Retina (tissue), 1 donor: ENCODE data around the gene CCR7.
"Not testable (repeated sequence)": the region's sequence is repeated elsewhere in the genome, so short reads cannot be mapped to it uniquely, and the experiment has no call there.

ENCODE experiments used
- DNase-seq: peaks from one replicate; pipeline ENCODE4 v3.0.0-alpha.2; 2016

The CCR7 gene

GRCh38 chr17:40548982-40549685 is 16.1 kb downstream of the CCR7 start:
- no peak for DNase-seq

DNA sequence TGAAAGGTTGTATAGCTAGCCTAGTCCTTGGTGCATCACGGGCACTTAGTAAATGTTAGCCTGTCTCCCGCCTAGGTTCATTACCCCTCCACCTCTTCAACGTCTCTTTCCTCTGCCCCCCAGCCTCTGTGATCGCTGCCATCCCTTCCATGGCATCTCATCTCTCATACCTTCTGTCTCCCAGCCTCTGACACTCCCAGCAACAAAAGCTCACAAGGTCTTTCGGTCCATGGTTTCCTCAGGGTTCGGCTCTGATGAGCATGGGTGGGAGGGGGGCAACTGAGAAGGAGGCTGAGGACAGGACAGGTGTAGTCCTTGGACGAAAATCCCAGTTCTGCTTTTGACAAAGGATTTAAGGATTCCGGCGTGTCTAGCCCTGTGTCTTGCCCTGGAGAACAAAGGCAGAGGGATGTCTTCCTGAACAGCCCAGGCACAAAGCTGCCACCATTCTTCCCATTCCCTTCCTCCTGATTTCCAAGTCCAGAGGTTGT is 16.7 kb downstream of the CCR7 start:
- DNase-seq = no peak

DNA sequence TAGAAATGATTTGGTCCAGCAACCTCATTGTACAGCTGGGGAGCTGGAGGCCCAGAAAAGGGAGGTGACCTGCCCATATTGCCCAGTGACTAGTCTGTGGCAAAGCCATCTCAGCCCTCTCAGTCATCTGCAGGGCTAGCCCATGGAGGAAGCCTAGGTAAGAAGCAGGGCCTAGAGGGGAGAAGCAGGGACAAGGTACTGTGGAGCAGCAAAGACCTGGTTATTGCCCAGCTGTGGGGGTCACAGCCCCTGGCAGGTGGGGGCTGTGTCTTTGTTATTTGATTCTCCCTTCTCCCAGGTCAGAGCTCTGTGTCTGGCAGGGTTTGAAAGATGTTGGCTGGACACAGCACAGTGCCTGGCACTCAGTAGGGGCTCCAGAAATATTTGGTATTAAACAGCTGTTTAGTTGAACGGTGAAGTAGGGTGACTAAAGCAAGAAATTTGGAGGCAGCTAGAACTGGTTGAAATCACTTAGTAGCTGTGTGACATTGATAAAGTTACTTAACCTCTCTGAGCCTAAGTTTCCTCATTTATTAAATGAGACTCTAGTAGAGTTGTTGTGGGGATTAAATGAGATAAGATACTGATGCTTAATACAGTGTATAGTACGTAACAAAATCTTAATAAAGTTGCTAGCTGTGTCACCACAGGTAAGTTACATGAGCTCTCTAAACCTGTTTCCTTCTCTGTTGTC is 17.3 kb downstream of the CCR7 start:
- DNase-seq = no peak

DNA sequence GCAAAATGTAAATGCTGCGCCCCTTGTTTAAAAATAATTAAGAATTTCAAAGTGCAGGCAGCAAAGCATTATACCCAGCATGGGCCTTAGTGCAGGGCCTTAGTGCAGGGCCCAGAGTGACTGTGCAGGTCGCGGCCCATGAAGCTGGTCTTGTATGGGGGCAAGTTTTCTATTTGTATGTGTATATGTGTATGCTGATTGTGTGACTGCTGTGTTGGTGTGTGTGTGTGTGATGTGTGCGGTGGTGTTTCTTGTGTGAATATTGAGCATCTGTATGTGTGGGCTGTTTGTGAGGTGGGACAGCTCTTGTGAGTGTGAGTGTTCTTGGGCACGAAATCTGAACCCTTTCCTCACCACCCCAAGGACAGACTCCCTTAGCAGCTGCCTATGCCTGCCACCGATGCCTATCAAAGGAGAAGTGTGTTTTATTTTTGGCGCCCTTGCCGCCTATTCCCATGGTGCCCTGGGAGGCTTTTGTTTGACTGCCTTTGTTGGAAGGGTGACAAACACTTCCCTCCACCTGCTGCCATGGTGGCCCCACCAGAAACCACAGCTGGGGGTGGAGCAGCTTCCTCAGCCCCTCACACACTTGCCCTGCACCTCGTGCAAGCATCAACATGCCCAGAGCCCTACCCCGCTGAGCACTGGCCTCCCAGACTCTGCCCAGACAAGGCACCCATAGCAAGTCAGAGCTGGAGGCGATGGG is 18.0 kb downstream of the CCR7 start:
- no peak for DNase-seq

- not testable (repeated sequence) for DNase-seq
Observed at GRCh38 chr17:40546497-40546896, 18.8 kb downstream of the CCR7 start.

GRCh38 chr17:40545660-40546059 is 19.6 kb downstream of the CCR7 start:
- no peak for DNase-seq

DNA sequence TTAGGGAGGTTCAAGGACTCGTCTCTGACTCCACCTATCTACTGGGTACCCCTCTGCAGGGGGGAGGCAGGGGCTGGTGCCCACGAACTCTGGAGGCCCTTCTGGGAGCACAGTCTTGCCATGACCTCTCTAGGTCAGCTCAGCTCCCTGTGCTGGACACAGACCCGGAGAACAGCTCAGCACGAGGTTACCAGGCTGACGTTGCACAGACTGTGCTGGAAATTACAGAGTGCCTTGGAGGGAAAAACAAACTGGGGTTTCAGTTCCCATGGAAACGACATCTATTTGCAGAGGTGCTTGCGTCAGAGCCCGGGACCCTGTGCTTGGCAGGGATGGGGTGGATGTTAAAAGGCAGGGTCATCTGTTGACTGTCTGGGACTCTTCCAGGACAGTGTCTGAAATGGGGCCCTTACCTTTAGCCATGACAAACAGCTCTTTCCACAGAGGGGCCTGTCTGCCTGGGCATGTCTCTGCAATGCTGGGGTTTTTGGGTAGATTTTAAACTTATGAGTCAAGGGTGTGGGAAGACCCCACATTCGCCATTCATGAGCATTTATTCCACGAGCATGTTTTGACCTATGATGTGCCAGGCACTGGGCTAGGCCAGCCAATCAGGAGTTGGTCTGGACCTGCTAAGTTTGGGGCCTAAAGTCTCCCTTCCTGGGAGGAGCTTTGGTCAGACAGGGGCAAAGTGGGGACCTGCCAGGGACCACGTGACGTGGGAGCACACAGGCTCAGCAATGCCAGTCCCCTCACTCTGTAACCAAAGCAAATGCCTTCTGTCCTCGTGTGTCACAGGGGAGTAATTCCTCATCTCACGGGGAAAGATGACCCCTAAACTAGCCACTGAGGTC is 22.5 kb downstream of the CCR7 start:
- peak; percentile 66 for DNase-seq

GRCh38 chr17:40541873-40542557 is 23.3 kb downstream of the CCR7 start:
- DNase-seq = no peak

- DNase-seq = no peak
Observed at GRCh38 chr17:40541060-40541872, 24.0 kb downstream of the CCR7 start.

DNA sequence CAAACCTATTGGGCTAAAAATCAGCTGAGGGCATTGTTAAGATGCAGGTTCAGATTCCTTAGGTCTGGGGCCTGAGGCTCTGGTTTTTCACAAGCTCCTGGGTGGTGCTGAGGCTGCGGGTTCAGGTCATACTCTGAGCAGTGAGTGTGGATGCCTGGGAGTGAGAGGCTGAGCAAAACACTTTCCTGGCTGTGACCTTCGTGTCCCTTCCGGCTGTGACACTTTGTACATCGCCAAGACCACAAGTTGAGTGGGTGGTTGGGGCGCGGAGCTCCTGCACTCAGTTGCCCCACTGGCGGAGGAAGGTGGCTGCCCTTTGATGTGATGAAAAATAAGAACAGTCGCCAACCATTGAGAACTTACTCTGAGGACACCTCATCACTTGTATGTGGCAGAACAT is 24.8 kb downstream of the CCR7 start:
- DNase-seq = no peak

DNA sequence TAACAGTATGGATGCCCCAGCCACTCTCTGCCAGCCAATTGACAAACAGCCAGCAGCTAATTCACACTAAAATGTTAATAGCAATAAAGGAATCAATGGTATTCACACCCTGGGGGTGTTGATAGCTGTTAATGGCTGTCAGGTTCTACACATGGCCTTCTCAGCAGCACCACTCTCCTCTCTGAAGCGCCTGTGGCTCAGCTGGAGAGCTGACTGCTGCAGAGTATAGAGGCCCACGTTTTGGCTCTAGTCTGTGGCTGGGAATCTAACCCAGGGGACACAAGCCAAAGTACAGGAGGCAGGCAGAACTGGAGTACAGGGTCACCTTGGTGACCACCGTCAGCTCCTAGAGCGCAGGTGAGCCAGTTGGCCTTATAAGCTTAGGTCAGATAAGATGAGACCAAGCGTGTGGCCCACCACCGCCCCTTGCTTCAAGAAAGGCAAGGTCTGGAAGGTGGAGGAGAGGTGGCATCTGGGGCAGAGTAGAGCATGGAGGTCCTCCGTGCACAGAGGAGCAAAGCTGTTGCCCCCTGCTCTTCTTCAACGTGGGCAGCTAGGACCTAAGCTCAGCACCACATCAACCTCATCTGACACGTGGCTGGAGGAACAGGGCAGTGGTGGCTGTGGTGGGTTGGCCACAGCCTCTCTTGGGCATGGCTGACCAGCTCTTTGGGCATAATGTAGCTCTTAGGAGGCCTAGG is 25.4 kb downstream of the CCR7 start:
- DNase-seq = no peak

DNA sequence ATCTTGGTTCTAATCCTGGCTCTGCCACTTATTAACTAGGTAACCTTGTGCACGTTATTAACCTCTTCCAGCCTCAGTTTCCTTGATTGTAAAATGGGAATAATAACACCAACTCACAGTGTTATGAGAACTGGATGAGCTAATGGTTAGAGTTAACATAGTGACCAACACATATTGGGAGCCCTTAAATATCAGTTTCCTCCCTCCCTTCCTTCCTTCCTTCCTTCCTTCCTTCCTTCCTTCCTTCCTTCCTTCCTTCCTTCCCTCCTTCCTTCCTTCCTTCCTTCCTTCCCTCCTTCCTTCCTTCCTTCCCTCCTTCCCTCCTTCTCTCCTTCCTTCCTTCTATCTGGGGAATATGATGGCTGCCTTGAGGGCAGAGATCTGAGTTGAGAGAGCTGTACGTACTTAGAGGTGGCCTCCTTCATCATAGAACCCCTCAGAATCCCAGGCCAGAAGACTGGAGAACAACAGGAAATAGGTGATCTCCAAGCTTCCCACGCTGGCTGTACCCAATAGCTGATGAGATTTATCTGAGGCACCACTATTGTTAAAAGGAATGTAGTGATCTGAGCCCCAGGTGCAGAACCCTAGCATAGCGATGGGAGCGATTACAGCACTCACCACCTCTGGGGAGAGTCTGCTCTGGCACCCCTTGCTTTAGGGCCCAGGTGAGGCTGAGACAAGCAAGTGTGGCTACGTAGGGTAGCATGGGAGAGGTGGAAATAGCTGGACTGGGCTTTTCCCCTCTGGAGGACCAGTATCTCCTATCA is 26.2 kb downstream of the CCR7 start:
- no peak for DNase-seq

- no peak for DNase-seq
Observed at GRCh38 chr17:40538019-40538935, 27.0 kb downstream of the CCR7 start.

- DNase-seq = no peak
Observed at GRCh38 chr17:40536295-40537171, 28.7 kb downstream of the CCR7 start.

DNA sequence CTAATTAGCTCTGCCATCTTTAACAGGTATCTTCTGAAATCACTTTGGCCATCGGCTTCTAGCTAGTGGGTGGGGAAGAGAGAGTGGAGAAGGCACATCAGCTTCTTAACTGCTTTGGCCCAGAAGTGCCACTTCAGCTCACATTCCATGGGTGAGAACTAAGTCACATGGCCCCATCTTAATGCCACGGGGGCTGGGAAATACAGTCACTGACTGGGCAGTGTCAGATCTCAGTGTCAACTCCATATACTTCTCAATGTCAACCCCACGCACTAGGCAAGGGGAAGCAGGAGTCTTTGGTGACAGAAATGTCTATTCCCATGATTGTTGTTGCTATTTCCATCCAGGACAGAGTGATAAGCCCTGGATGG is 29.4 kb downstream of the CCR7 start:
- no peak for DNase-seq

DNA sequence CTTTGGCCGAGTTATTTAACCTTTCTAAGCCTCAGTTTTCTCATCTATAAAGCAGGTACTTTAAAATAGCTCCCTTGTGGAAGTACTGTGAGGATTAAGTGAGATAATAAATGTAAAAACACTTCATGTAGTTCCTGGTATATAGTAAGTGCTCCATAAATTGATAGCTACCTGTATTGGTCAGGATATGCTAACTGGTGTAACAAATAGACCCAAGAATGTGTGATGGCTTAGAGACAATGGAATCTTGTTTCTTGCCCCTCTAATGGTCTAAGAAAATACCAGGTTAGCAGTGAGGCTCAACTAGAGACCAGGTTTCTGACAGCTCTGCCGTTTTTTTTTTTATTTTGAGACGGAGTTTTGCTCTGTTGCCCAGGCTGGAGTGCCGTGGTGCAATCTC is 29.8 kb downstream of the CCR7 start:
- DNase-seq = no peak

DNA sequence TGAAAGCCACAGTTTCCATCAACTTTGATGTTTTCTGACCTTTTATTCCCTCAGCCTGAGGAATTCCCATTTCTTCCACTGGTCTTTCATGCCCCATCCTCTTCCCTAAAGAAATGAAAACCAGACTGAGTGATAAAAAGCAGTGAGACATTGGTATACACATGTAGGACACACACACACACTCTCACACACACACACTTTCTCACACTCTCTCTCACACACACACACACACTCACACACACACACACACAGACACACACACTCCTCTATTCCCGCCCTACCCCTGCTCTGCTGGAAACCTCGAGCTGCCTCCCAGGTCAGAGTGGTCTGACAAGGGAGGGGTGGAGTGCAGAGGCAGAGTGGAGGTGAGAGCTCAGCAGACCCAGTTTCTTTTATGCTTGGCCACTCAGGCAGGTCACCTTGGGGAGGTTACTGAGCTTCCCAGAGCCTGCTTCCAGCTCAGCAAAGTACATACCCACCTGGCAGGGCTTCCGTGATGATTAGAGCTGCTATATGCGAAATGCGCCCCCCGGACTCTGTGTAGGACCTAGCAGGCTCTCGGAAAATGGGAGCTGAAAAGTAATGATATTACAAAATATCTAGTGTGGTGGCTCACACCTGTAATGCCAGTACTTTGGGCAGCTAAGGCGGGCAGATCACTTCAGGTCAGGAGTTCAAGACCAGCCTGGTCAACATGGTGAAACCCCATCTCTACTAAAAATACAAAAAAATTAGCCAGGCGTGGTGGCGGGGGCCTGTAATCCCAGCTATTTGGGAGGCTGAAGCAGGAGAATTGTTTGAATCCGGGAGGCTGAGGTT is 30.7 kb downstream of the CCR7 start:
- no peak for DNase-seq
